ENCODE measurements around the gene CCDC141.

CCDC141 gene

GRCh38 chr2:178819147-178819875 lies 230.6 kb downstream of the CCDC141 start:
- DNase-seq: no peak

DNA sequence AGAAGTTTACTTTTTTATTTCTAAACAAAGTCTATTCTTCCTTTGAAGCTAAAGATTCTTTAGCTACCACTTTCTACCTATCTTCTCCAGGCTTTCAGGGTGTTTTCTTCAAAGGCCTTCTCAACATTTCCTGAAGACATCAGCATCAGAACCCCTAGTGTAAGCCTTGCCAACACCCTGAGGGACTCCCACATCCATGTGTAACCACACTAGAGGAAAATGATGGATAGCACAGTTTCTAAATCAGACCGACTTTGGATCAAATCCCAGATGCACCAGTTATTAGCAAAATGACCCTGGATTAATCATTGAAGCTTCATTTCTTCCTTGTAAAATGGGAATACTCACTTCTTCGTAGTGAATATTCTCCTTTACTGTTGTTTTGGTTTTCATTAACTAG lies 238.0 kb downstream of the CCDC141 start:
- DNase-seq: no peak

DNA sequence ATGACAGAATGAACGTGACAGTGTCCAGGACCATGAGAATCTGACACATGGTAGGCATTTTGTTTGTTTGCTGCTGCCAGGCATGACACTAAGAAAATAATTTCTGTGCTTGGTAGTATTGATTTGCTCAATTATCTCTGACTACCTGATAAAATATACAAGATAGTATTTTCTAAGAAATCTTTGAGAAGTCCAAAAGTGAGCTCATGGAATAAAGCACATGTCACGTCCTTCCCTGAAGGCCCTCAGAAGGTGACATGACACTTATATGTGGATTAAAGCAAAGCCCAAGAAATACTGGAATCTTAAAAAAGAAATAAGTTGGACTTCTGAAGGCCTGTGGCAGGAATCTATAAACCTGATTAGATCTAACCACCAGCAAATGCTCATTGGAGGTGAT lies 238.9 kb downstream of the CCDC141 start:
- no peak for DNase-seq

DNA sequence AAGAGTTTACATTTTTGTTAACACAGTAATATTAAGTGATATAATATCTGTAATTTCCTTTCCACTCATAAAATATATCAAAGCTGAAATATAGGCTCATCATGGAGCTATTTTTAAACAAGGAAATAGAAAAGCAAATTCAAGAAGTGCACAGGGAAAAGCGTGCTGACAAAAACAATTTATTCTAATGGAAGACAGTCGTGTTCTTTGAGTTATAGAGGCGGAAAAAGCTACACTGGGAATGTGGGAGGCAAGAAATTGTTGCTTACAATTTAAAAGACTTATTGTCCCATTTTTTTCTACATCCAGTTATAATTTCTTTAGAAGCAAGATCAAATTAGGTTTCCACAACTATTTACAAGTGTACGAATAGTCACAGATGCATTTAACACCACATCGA lies 239.5 kb downstream of the CCDC141 start:
- DNase-seq: no peak

DNA sequence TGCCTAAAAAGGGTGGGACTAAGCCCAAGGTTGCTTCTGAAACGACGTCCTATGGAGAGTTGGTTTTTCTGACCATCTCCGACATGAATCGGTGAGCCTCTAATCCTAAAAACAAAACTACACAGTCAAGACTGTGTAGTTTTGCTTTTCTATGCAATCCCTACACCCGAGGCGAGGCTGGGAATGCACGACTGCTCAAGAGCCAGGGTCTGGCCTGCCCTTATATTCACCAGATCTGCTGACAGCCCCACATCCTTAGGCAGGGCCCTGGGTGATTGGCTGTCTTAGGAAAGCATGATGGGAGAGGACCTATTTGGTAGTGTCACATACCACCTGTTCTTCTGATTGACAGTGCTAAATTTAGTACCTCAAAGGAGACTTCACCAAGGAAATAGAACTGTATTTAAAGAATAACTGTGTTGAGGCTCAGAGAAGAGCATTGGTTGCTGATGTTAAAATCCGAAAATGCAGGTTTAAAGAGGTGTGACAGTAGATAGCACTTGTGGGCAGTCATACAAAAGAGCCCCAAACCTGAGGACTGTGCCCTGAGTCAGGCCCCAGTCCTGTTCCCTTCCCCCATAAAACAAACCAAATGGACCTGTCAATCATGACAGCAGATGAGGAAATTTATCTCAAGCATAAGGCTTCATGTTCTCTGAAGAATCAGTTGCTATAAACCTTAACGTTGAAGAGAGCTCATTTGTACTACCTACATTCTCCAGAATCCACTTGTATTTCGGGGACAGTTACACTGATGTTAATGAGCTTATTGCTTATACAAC lies 242.5 kb downstream of the CCDC141 start, which contains the start of gene TTN:
TSS of gene TTN (minus strand) at position 197 of the 782 bp plus-strand sequence. CDS start 2,781 bp downstream, outside the sequence.
- no peak for DNase-seq

DNA sequence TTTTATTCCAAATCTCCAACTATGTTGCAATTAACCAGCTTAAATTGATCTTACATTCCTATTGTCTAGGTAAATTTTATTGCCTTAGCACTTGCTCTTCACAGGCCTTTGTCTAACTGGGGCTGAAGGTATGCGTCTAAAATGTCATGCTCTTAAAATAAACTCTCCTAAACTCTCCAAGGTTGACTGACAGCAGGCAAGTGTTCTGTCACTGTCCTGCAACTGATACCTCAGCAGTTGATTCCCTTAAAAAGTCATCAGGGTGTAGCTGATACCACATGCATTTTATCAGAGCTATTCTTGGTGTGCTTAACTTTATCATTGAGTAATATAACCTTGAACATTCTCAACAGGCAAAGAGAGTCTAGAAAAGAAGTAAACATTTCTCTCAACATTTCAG lies 243.4 kb downstream of the CCDC141 start:
- DNase-seq: no peak

DNA sequence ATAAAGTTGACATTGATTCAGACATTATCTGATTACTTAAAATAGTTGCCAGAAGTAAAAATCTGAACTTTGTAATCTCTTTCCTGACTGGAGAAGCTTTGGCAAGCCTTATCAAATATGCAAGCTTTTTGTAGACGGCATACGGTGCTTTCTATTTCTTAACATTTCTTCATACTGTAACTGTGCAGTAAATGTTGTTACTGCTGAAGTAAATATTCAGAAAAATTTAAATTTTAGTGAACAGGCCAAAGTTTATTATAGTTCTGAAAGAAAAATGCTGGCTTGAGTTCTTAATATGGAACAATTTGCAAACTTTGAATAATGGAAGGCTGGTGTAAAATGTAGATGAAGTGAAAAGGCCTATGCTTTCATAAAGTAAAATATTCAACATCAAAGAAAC lies 244.5 kb downstream of the CCDC141 start:
- no peak for DNase-seq

GRCh38 chr2:178804791-178805190 lies 245.1 kb downstream of the CCDC141 start:
- DNase-seq: no peak

DNA sequence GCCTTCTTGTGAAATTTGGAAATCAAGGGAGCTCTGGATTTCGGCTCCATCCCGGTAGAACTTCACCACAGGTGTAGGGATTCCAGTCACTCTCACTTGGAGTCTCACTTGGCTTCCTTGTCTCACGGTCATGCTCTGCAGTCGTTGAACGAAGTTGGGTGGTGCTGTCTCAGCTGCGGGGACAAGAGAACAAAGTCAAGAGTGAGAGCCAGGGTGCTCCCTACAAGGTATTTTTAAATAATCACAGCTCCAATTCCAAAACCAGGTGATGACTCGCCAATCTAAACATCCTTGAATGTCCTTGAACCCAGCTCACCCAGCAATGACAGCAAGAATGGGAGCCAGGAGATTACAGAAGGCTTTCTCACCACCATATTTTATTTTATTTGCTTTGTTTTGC lies 249.4 kb downstream of the CCDC141 start:
- no peak for DNase-seq

- DNase-seq: no peak
Measured at GRCh38 chr2:178799305-178799704, 250.6 kb downstream of the CCDC141 start.

DNA sequence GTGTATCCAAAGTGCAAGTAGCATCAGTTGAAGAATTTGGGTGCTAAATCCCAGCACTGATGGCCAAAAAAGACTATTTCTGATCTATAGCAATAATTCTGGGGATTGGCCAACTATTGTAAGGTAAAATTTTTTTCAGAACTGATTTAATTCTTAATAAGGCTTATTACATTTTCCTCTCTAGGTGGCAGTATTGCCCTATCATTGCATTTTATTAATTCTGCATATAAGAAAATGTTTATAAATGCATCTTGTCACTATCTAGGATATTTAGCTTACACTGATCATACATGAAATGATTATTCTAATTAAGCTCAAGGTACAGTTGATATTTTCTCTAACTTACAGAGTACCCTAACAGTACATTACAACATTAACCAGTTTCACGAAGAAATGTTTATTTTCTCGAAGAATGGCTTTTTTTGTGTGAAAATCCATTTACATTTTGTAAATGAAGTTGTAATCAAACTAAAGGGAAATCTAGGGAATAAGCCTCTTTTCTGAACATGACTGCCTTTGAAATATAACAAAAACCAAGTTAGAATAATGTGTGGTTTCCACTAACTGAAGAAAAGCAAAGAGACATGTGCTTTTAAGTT lies 253.8 kb downstream of the CCDC141 start:
- peak; percentile 35 for DNase-seq

DNA sequence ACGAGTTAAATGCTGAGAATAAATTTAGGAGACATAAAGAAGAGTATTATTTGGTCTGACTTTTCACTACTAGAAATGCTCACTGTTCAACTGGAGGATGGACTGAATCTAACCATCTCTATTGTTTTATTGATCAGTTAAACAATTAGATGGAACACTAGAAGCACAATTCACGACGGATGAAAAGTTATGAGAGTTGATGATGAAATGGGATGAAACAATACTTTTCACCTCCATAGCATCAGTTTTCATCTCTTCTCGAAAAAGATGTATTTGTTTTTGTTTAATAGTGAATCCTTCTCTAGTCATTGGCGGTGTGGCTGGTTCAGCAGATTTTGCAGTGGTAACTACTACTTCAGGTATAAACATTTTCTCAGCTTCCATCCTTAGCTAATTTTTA lies 262.0 kb downstream of the CCDC141 start:
- no peak for DNase-seq

GRCh38 chr2:178787155-178787554 lies 262.8 kb downstream of the CCDC141 start:
- no peak for DNase-seq

DNA sequence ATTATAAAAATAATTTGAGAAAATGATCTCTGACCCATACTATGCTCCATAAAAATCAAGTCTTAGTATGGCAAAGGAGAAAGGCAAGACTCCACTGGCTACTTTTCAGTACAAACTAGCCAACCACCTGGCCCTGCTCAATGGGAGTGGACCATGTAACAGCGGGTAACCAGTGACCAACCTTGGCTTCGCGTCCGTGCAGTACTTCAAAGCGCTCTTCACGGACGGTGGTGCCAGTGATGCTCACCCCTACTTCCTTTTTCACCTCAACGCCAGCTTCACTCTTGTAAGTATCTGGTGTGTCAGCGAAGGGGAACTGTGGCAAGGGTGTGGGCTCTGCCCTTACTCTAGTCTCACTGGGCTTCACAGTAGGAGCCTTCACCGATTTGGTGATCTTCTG lies 266.0 kb downstream of the CCDC141 start:
- no peak for DNase-seq

- DNase-seq: no peak
Measured at GRCh38 chr2:178782236-178782635, 267.7 kb downstream of the CCDC141 start.

All from NCI-H345 (cell line).